Head of caudate nucleus (tissue), 42 donors: ENCODE results near the gene CADPS2.
"Not testable (repeated sequence)": the region's sequence is repeated elsewhere in the genome, so short reads cannot be mapped to it uniquely, and the experiment has no call there.

Experiments
- DNase-seq, 42 donors: peaks; one replicate each; pipeline versions ENCODE4 v3.0.0 to v3.0.0-alpha.2; 2020 to 2021; ENCODE audit warnings: mixed read lengths in 7 of 42
- intact Hi-C: fragments of 100-400 bp; cut with DNase I; formaldehyde crosslinking; loops from one replicate; pipeline ENCODE4 v1.15.0; 2022

Gene CADPS2

GRCh38 chr7:122300956-122301833 lies 585.1 kb downstream of the CADPS2 start:
- intact Hi-C loops: no loop called here

GRCh38 chr7:122300211-122300932 lies 585.9 kb downstream of the CADPS2 start:
- peak in 3 of 42 donors; percentile 9 to 48 (median 45) for DNase-seq
- intact Hi-C loops: no loop called here

More at GRCh38 chr7:122300956-122301833, 585.1 kb downstream of the CADPS2 start:
- DNase-seq: no peak

GRCh38 chr7:122299624-122300210 lies 586.5 kb downstream of the CADPS2 start:
- intact Hi-C loops: no loop called here
- no peak for DNase-seq

DNA sequence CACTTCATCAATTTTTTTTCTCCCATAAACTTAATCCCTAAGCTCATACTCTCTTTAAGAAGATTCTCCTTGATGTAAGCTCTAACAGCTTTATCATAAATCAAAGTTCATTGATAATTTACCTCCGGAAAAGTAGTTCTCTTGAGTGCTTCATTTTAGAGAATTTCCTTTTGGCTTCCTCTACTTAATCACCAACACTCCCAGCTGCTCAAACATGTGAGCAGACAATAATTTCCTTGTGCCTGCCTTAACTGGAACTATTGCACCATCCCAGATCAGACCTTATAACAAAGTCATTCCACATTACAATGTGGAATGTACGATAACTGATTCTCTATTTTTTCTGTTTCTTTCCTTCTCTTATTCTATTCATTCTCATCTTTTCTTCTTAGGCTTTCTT lies 587.6 kb downstream of the CADPS2 start:
- no peak for DNase-seq
- intact Hi-C loops: no loop called here

DNA sequence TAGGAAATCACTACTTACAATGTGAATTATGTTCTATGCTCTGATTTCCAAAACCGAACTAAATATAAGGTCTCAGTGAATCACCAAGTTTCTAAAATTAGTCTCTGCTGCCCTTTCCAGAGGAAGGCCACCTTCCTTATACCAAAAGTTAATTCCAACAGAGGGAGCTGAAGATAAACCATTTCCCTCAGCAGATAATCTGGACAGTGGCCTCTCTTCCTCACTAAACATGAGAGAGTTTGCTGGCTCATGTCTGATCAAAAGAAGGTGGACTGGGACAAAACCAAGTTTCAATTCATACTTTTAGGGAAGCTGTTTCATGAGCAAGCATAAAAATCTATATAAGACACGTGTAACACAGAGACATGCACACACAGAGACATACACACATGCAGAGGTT lies 588.1 kb downstream of the CADPS2 start:
- intact Hi-C loops: no loop called here
- DNase-seq: no peak

- DNase-seq: no peak
- intact Hi-C loops: no loop called here
Observed at GRCh38 chr7:122291189-122291588, 595.1 kb downstream of the CADPS2 start.

DNA sequence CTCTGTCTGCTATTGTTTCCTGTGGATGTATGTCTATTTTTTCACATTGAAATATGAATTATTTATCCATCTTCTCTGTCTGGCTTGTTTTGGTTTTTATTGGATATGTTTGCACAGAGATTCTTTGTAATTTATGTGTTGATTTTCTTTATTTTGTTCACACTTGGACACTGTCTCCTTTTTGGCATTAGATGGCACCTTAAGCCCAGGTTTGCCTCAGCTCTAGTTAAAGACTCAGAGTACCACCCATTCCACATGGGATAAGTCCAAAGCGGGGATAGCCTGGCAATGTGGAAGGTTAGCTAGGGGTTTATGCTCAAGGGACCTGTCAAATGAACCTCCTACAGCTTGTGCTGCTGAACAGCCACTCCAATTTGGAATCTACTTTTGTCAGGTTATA lies 595.8 kb downstream of the CADPS2 start:
- intact Hi-C loops: no loop called here
- no peak for DNase-seq

- DNase-seq: no peak
- intact Hi-C loops: no loop called here
Observed at GRCh38 chr7:122289426-122289825, 596.8 kb downstream of the CADPS2 start.

DNA sequence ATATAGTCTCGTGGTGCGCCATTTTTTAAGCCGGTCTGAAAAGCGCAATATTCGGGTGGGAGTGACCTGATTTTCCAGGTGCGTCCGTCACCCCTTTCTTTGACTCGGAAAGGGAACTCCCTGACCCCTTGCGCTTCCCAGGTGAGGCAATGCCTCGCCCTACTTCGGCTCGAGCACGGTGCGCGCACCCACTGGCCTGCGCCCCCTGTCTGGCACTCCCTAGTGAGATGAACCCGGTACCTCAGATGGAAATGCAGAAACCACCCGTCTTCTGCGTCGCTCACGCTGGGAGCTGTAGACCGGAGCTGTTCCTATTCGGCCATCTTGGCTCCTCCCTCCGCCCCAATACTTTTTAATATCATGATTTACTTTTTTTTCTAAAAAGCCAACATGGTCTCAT lies 601.7 kb downstream of the CADPS2 start:
- intact Hi-C loops, DNase-seq: not testable (repeated sequence)

- no peak for DNase-seq
- intact Hi-C loops: no loop called here
Observed at GRCh38 chr7:122273117-122273516, 613.1 kb downstream of the CADPS2 start.

- intact Hi-C loops: no loop called here
- no peak for DNase-seq
Observed at GRCh38 chr7:122269241-122269640, 617.0 kb downstream of the CADPS2 start.
